Spleen (tissue), 11 donors: ENCODE measurements around the gene PELO. TPM values are rescaled to one million over a fixed set of nuclear protein-coding genes. Genes with fewer than 3 reads are reported as not detected.
A peak's percentile ranks its signal among the peaks of the same experiment; 100 is the strongest.
"Not testable (repeated sequence)": the region's sequence is repeated elsewhere in the genome, so short reads cannot be mapped to it uniquely, and the experiment has no call there.

Experiments
- DNase-seq: peaks from one replicate; pipeline ENCODE4 v3.0.0-alpha.2; 2020
- H3K27ac ChIP-seq, 8 donors: fragments of 200-600 bp; sonication (generic) in 7 of 8; 1 replicate in 4 of 8; 2 replicates in 4 of 8; pipeline versions ENCODE4 v1.5.0 to v1.8.0; 2016 to 2021; ENCODE audit warnings: inconsistent platforms in 4 of 8, mild to moderate bottlenecking in 4 of 8, moderate library complexity in 1 of 8
- H3K27me3 ChIP-seq, 7 donors: fragments of 200-600 bp; sonication (generic) in 6 of 7; replicated peaks in 1 of 7; 1 replicate in 4 of 7; 2 replicates in 3 of 7; pipeline versions ENCODE4 v1.5.0 to v1.8.0; 2016 to 2021; ENCODE audit warnings: inconsistent platforms in 3 of 7, mild to moderate bottlenecking in 1 of 7
- H3K36me3 ChIP-seq, 6 donors: fragments of 200-600 bp; sonication (generic) in 5 of 6; 1 replicate in 4 of 6; 2 replicates in 2 of 6; pipeline versions ENCODE4 v1.5.0 to v1.8.0; 2016 to 2021; ENCODE audit warnings: inconsistent platforms in 2 of 6
- H3K4me1 ChIP-seq, 6 donors: fragments of 200-600 bp; sonication (generic) in 5 of 6; 1 replicate in 3 of 6; 2 replicates in 3 of 6; pipeline versions ENCODE4 v1.5.0 to v1.8.0; 2016 to 2021; ENCODE audit warnings: inconsistent platforms in 3 of 6
- H3K4me3 ChIP-seq, 8 donors: fragments of 200-600 bp; sonication (generic) in 7 of 8; 1 replicate in 4 of 8; 2 replicates in 4 of 8; pipeline versions ENCODE4 v1.5.0 to v1.8.0; 2016 to 2021; ENCODE audit warnings: inconsistent platforms in 4 of 8, mild to moderate bottlenecking in 4 of 8, moderate library complexity in 2 of 8
- H3K9me3 ChIP-seq, 8 donors: fragments of 200-600 bp; sonication (generic) in 7 of 8; 1 replicate in 4 of 8; 2 replicates in 4 of 8; pipeline versions ENCODE4 v1.5.0 to v1.8.0; 2016 to 2021; ENCODE audit warnings: inconsistent platforms in 4 of 8
- CTCF ChIP-seq, 11 experiments: fragments of 200-600 bp in 7 of 11; fragments of 450-650 bp in 4 of 11; sonication (generic) in 4 of 11; IDR thresholded peaks in 8 of 11; conservative IDR thresholded peaks in 3 of 11; 1 replicate in 7 of 11; 2 replicates in 4 of 11; pipeline versions ENCODE4 v1.4.0 to v1.8.0; 2016 to 2021; ENCODE audit warnings: antibody characterized with exemption in 11 of 11, inconsistent platforms in 4 of 11, mild to moderate bottlenecking in 1 of 11
- POLR2A ChIP-seq, 3 donors: fragments of 450-650 bp; IDR thresholded peaks; one replicate each; pipeline ENCODE4 v1.5.1; 2017; ENCODE audit warnings: antibody characterized with exemption in 3 of 3, mild to moderate bottlenecking in 1 of 3
- POLR2AphosphoS5 ChIP-seq, 3 donors: sonication (generic); formaldehyde crosslinking; IDR thresholded peaks; one replicate each; pipeline ENCODE4 v1.5.1; 2017; ENCODE audit warnings: antibody characterized with exemption in 3 of 3
- WGBS, 5 donors: extraction: QIAGEN DNeasy Blood & Tissue Kit in 3 of 5; methylation state at CpG; one replicate each; pipeline versions ENCODE4 v1.1.5 to v1.1.7; 2013 to 2018; 5-methylcytosine and 5-hydroxymethylcytosine counted together
- intact Hi-C: fragments of 100-400 bp; cut with DNase I; formaldehyde crosslinking; loops from one replicate; pipeline ENCODE4 v1.15.0; 2023; ENCODE audit warnings: low total_unique reads
- polyA plus RNA-seq, 3 donors: library from polyadenylated mRNA; stranded (reverse); fragments of 200-250 nt; gene quantifications; one replicate each; pipeline ENCODE4 v1.2.1, GENCODE V29; 2013
- total RNA-seq, 7 donors: library from RNA; depleted of rRNA in 3 of 7; stranded (reverse); fragments of >200 nt in 3 of 7; fragmentation: NEBNext Ultra II Directional in 4 of 7; extraction: Animal tissue kit (Norgen Biotek cat#: 25700) in 4 of 7; gene quantifications; one replicate each; pipeline versions ENCODE4 v1.1.0 to v1.2.1, GENCODE V29; 2016 to 2021
- donor health status: healthy with polysubstance abuse.
- donor health status: DM: no; HTN: no; CAD: no; lungs with moderate emphysema.
- donor health status: DM: no; HTN: no; CAD: no.
- donor health status: Bipolar disorder and iron deficiency.
- donor health status: healthy.
- donor health status: DM: no; HTN: no; CAD: no.
- donor health status: DM: yes; HTN: yes; CAD: no.

PELO gene
- total and polyA plus RNA-seq, 10 donors = 10.4 to 169 (median 52.0) TPM

- H3K27ac ChIP-seq = peak overlapping the region in 3 of 8 donors; percentile 17 to 56 (median 29)
- WGBS, 5 donors = 93 to 97% (median 97%) methylated on average over 1 of the region's 1 CpG
- peaks cover 12 to 69% (median 26%) of the 10 kb centered on the region in 6 donors for H3K4me1 ChIP-seq
- DNase-seq = no peak
- no peaks in the 10 kb centered on the region for H3K9me3 ChIP-seq
- no peak for TF ChIP-seq POLR2A (IDR thresholded peaks at IDR 0.05)
- H3K36me3 ChIP-seq = no peaks in the 10 kb centered on the region
- no peak overlapping the region for H3K4me3 ChIP-seq
- no peaks in the 10 kb centered on the region for H3K27me3 ChIP-seq
- intact Hi-C loops = no loop called here
Observed at GRCh38 chr5:52817818-52818217, 30.1 kb downstream of the PELO start.

GRCh38 chr5:52818360-52818759 is 30.6 kb downstream of the PELO start:
- Histone ChIP-seq H3K27me3 (no peaks in the 10 kb centered on the region), H3K36me3 (no peaks in the 10 kb centered on the region), H3K4me1 (peaks cover 15 to 69% (median 27%) of the 10 kb centered on the region in 6 donors), H3K27ac (peak overlapping the region in 3 of 8 donors; percentile 1 to 56 (median 29)), H3K4me3 (no peak overlapping the region), H3K9me3 (no peaks in the 10 kb centered on the region)
- TF ChIP-seq POLR2A (IDR thresholded peaks at IDR 0.05) (no peak), CTCF (IDR thresholded peaks at IDR 0.05 in 8 of 11, conservative IDR thresholded peaks at IDR 0.05 in 3 of 11) (no peak), POLR2AphosphoS5 (IDR thresholded peaks at IDR 0.05) (no peak)
- intact Hi-C loops = no loop called here
- WGBS, 5 donors = 81 to 92% (median 88%) methylated on average over 1 of the region's 1 CpG
- DNase-seq = no peak

GRCh38 chr5:52818807-52819206 is 31.1 kb downstream of the PELO start:
- H3K36me3 ChIP-seq, H3K9me3 ChIP-seq, intact Hi-C loops, H3K4me3 ChIP-seq, H3K27ac ChIP-seq, H3K27me3 ChIP-seq, DNase-seq: not testable (repeated sequence)
- 88 to 100% (median 94%) methylated on average over 3 of the region's 3 CpGs for WGBS, 5 donors
- H3K4me1 ChIP-seq = peaks cover 15 to 69% (median 26%) of the 10 kb centered on the region in 6 donors

- Histone ChIP-seq H3K9me3 (no peaks in the 10 kb centered on the region), H3K4me3 (no peak overlapping the region), H3K4me1 (peaks cover 7 to 57% (median 23%) of the 10 kb centered on the region in 6 donors), H3K27ac (peak overlapping the region in 7 of 8 donors; percentile 38 to 67 (median 52)), H3K27me3 (no peaks in the 10 kb centered on the region), H3K36me3 (no peaks in the 10 kb centered on the region)
- 41 to 74% (median 63%) methylated on average over 1 of the region's 1 CpG for WGBS, 5 donors
- intact Hi-C loops = no loop called here
- no peak for DNase-seq
- no peak for TF ChIP-seq POLR2A (IDR thresholded peaks at IDR 0.05)
- TF ChIP-seq CTCF (IDR thresholded peaks at IDR 0.05 in 8 of 11, conservative IDR thresholded peaks at IDR 0.05 in 3 of 11) = no peak
- TF ChIP-seq POLR2AphosphoS5 (IDR thresholded peaks at IDR 0.05) = no peak
Observed at GRCh38 chr5:52821901-52822300, 34.2 kb downstream of the PELO start.

GRCh38 chr5:52822437-52822836 is 34.7 kb downstream of the PELO start:
- peak; percentile 82 for DNase-seq
- Histone ChIP-seq H3K36me3 (peaks cover 0 to 2% (median 0%) of the 10 kb centered on the region in 6 donors), H3K4me3 (no peak overlapping the region), H3K27ac (peak overlapping the region in 7 of 8 donors; percentile 26 to 67 (median 52)), H3K9me3 (peaks cover 0 to 2% (median 0%) of the 10 kb centered on the region in 8 donors), H3K4me1 (peaks cover 7 to 54% (median 20%) of the 10 kb centered on the region in 6 donors), H3K27me3 (no peaks in the 10 kb centered on the region)
- intact Hi-C loops = no loop called here
- WGBS, 5 donors = 59 to 82% (median 65%) methylated on average over 6 of the region's 6 CpGs
- TF ChIP-seq CTCF (IDR thresholded peaks at IDR 0.05 in 8 of 11, conservative IDR thresholded peaks at IDR 0.05 in 3 of 11) (no peak), POLR2A (IDR thresholded peaks at IDR 0.05) (no peak), POLR2AphosphoS5 (IDR thresholded peaks at IDR 0.05) (peak in 2 of 3 donors; percentile 73 to 84)
